Measurements from ENCODE around the gene CDH2.

The CDH2 gene

GRCh38 chr18:28048612-28049011, 128.3 kb downstream of the CDH2 start:
- no peak overlapping the region for H3K9ac ChIP-seq (ENCODE audit: insufficient read length)
- no peak overlapping the region for H3K27ac ChIP-seq
- no peaks in the 10 kb centered on the region for H3K36me3 ChIP-seq (ENCODE audit: insufficient read depth, low read length)
- H3K9me3 ChIP-seq (ENCODE audit: low read depth, low read length) = no peaks in the 10 kb centered on the region
- no peak overlapping the region for H3K4me3 ChIP-seq
- TF ChIP-seq POLR2AphosphoS5 (IDR thresholded peaks at IDR 0.05; ENCODE audit: borderline replicate concordance, low read depth, low read length) (no peak), FOXP2 (optimal IDR thresholded peaks at IDR 0.05; ENCODE audit: control extremely low read depth, extremely low read length, insufficient read depth) (no peak), EZH2 (IDR thresholded peaks at IDR 0.05) (no peak)
- no peak for DNase-seq (ENCODE audit: low read depth, low spot score)

GRCh38 chr18:28045880-28046279, 131.1 kb downstream of the CDH2 start:
- Histone ChIP-seq H3K36me3 (ENCODE audit: insufficient read depth, low read length) (no peaks in the 10 kb centered on the region), H3K4me3 (no peak overlapping the region), H3K9me3 (ENCODE audit: low read depth, low read length) (no peaks in the 10 kb centered on the region), H3K9ac (ENCODE audit: insufficient read length) (no peak overlapping the region), H3K27ac (no peak overlapping the region)
- no peak for DNase-seq (ENCODE audit: low read depth, low spot score)
- no peak for TF ChIP-seq EZH2 (IDR thresholded peaks at IDR 0.05)
- TF ChIP-seq POLR2AphosphoS5 (IDR thresholded peaks at IDR 0.05; ENCODE audit: borderline replicate concordance, low read depth, low read length) = no peak
- no peak for TF ChIP-seq FOXP2 (optimal IDR thresholded peaks at IDR 0.05; ENCODE audit: control extremely low read depth, extremely low read length, insufficient read depth)

DNA sequence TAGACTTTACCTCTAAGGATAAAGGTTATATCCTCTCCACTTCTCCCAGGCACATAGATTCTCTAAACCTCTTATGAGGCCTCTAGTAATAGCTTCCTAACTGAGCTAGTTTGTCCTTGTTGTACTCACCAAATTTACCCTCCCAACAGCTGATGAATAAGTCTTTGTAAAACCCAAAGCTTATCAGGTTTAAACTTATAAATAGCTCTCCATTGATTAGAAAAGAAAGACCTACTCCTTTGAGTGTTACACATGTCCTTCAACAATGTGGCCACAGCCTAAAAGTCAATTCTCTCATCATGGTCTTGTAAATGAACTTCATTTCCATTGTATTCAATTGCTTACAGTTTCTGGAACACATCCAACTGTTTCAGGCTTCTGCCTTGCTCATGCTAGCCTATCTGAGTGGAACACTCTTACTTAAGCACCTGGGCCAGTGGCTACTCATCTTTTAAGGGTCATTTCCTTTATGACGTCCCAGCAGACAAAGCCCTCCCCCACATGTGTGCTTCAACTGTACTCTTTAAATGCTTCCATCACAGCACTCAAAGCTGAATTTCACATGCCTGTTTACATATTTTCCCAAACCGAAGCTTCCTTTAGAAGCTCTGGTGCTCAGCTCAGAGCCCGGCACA, 131.6 kb downstream of the CDH2 start:
- H3K4me3 ChIP-seq = no peak overlapping the region
- H3K9ac ChIP-seq (ENCODE audit: insufficient read length) = no peak overlapping the region
- TF ChIP-seq FOXP2 (optimal IDR thresholded peaks at IDR 0.05; ENCODE audit: control extremely low read depth, extremely low read length, insufficient read depth) (no peak), POLR2AphosphoS5 (IDR thresholded peaks at IDR 0.05; ENCODE audit: borderline replicate concordance, low read depth, low read length) (no peak), EZH2 (IDR thresholded peaks at IDR 0.05) (no peak)
- no peak for DNase-seq (ENCODE audit: low read depth, low spot score)
- no peaks in the 10 kb centered on the region for H3K36me3 ChIP-seq (ENCODE audit: insufficient read depth, low read length)
- H3K9me3 ChIP-seq (ENCODE audit: low read depth, low read length) = no peaks in the 10 kb centered on the region
- no peak overlapping the region for H3K27ac ChIP-seq

- Histone ChIP-seq H3K9me3 (ENCODE audit: low read depth, low read length) (no peaks in the 10 kb centered on the region), H3K36me3 (ENCODE audit: insufficient read depth, low read length) (no peaks in the 10 kb centered on the region), H3K27ac (no peak overlapping the region), H3K4me3 (no peak overlapping the region), H3K9ac (ENCODE audit: insufficient read length) (no peak overlapping the region)
- no peak for DNase-seq (ENCODE audit: low read depth, low spot score)
- TF ChIP-seq POLR2AphosphoS5 (IDR thresholded peaks at IDR 0.05; ENCODE audit: borderline replicate concordance, low read depth, low read length) = no peak
- TF ChIP-seq FOXP2 (optimal IDR thresholded peaks at IDR 0.05; ENCODE audit: control extremely low read depth, extremely low read length, insufficient read depth) = no peak
- no peak for TF ChIP-seq EZH2 (IDR thresholded peaks at IDR 0.05)
Observed at GRCh38 chr18:28044036-28044435, 132.9 kb downstream of the CDH2 start.

GRCh38 chr18:28043631-28044030, 133.3 kb downstream of the CDH2 start:
- Histone ChIP-seq H3K4me3 (no peak overlapping the region), H3K27ac (no peak overlapping the region), H3K36me3 (ENCODE audit: insufficient read depth, low read length) (no peaks in the 10 kb centered on the region), H3K9ac (ENCODE audit: insufficient read length) (no peak overlapping the region), H3K9me3 (ENCODE audit: low read depth, low read length) (no peaks in the 10 kb centered on the region)
- no peak for TF ChIP-seq POLR2AphosphoS5 (IDR thresholded peaks at IDR 0.05; ENCODE audit: borderline replicate concordance, low read depth, low read length)
- TF ChIP-seq EZH2 (IDR thresholded peaks at IDR 0.05) = no peak
- no peak for TF ChIP-seq FOXP2 (optimal IDR thresholded peaks at IDR 0.05; ENCODE audit: control extremely low read depth, extremely low read length, insufficient read depth)
- DNase-seq (ENCODE audit: low read depth, low spot score) = no peak

- Histone ChIP-seq H3K9me3 (ENCODE audit: low read depth, low read length) (no peaks in the 10 kb centered on the region), H3K36me3 (ENCODE audit: insufficient read depth, low read length) (no peaks in the 10 kb centered on the region), H3K4me3 (no peak overlapping the region), H3K9ac (ENCODE audit: insufficient read length) (no peak overlapping the region), H3K27ac (no peak overlapping the region)
- no peak for TF ChIP-seq FOXP2 (optimal IDR thresholded peaks at IDR 0.05; ENCODE audit: control extremely low read depth, extremely low read length, insufficient read depth)
- DNase-seq (ENCODE audit: low read depth, low spot score) = no peak
Observed at GRCh38 chr18:28041366-28041765, 135.6 kb downstream of the CDH2 start.

DNA sequence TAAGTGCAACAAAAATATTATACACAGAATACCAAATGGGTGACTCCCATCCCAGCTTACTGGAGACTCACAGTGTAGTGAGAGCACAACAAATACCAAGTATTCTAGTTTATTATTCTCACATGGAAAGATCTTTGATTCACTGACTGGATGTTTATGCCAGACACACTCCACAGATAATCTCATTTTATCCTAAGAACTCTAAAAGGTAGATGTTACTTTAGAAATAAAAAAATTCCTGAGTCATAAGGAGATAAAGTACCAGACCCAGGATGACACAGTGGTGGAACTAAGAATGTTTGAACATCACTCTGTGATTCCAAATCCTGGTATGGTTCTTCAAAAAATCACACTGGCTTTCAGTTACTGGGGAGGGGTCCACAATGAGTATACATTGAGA, 136.2 kb downstream of the CDH2 start:
- no peak overlapping the region for H3K4me3 ChIP-seq
- no peaks in the 10 kb centered on the region for H3K9me3 ChIP-seq (ENCODE audit: low read depth, low read length)
- TF ChIP-seq FOXP2 (optimal IDR thresholded peaks at IDR 0.05; ENCODE audit: control extremely low read depth, extremely low read length, insufficient read depth) (no peak), EZH2 (IDR thresholded peaks at IDR 0.05) (no peak), POLR2AphosphoS5 (IDR thresholded peaks at IDR 0.05; ENCODE audit: borderline replicate concordance, low read depth, low read length) (no peak)
- no peaks in the 10 kb centered on the region for H3K36me3 ChIP-seq (ENCODE audit: insufficient read depth, low read length)
- H3K9ac ChIP-seq (ENCODE audit: insufficient read length) = no peak overlapping the region
- DNase-seq (ENCODE audit: low read depth, low spot score) = no peak
- no peak overlapping the region for H3K27ac ChIP-seq

- no peak overlapping the region for H3K4me3 ChIP-seq
- no peak for TF ChIP-seq POLR2AphosphoS5 (IDR thresholded peaks at IDR 0.05; ENCODE audit: borderline replicate concordance, low read depth, low read length)
- no peak for TF ChIP-seq FOXP2 (optimal IDR thresholded peaks at IDR 0.05; ENCODE audit: control extremely low read depth, extremely low read length, insufficient read depth)
- TF ChIP-seq EZH2 (IDR thresholded peaks at IDR 0.05) = no peak
Observed at GRCh38 chr18:28040211-28040610, 136.7 kb downstream of the CDH2 start.

DNA sequence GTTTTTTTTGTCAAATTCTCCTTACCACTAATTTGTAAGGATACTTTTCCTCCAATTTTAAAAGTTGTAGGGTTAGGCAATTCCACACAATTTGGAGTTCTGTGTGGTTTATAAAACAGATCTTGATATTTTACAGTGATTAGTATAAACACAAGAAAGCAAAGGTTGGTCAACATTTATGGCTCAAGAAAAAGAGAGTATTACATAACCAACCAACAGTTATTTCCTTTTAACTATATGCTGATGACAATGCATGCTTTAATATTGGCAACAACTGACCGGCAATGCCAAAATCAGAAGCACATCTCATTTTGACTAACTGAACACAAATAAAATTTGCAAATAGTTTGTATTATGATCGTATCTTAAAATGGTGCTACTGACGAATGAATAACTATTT, 137.2 kb downstream of the CDH2 start:
- DNase-seq (ENCODE audit: low read depth, low spot score) = no peak
- TF ChIP-seq POLR2AphosphoS5 (IDR thresholded peaks at IDR 0.05; ENCODE audit: borderline replicate concordance, low read depth, low read length) (no peak), EZH2 (IDR thresholded peaks at IDR 0.05) (no peak), FOXP2 (optimal IDR thresholded peaks at IDR 0.05; ENCODE audit: control extremely low read depth, extremely low read length, insufficient read depth) (no peak)
- no peak overlapping the region for H3K27ac ChIP-seq

More at GRCh38 chr18:28040211-28040610, 136.7 kb downstream of the CDH2 start:
- Histone ChIP-seq H3K9me3 (ENCODE audit: low read depth, low read length) (no peaks in the 10 kb centered on the region), H3K36me3 (ENCODE audit: insufficient read depth, low read length) (no peaks in the 10 kb centered on the region), H3K27ac (no peak overlapping the region), H3K9ac (ENCODE audit: insufficient read length) (no peak overlapping the region)
- DNase-seq (ENCODE audit: low read depth, low spot score) = no peak

More for the DNA sequence above, 137.2 kb downstream of the CDH2 start:
- Histone ChIP-seq H3K9ac (ENCODE audit: insufficient read length) (no peak overlapping the region), H3K36me3 (ENCODE audit: insufficient read depth, low read length) (no peaks in the 10 kb centered on the region), H3K4me3 (no peak overlapping the region), H3K9me3 (ENCODE audit: low read depth, low read length) (no peaks in the 10 kb centered on the region)

Data from SK-N-MC (cell line).